Colonic mucosa (tissue), 4 donors: ENCODE results near the gene PARVA. TPM values are rescaled to one million over a fixed set of nuclear protein-coding genes. Genes with fewer than 3 reads are reported as not detected.

Experiments
- DNase-seq: peaks from one replicate; pipeline ENCODE4 v3.0.0-alpha.2; 2020
- H3K27ac ChIP-seq: fragments of 200-600 bp; one replicate; pipeline ENCODE4 v1.8.0; 2021
- H3K27me3 ChIP-seq: fragments of 200-600 bp; one replicate; pipeline ENCODE4 v1.8.0; 2021
- H3K36me3 ChIP-seq: fragments of 200-600 bp; one replicate; pipeline ENCODE4 v1.8.0; 2021
- H3K4me1 ChIP-seq: fragments of 200-600 bp; one replicate; pipeline ENCODE4 v1.8.0; 2021; ENCODE audit warnings: mild to moderate bottlenecking
- H3K4me3 ChIP-seq: fragments of 200-600 bp; one replicate; pipeline ENCODE4 v1.8.0; 2021
- H3K9ac ChIP-seq, 2 donors: one replicate each; pipeline ENCODE4 v1.7.0; 2013; ENCODE audit warnings: control low read depth in 2 of 2, low read depth in 2 of 2, low read length in 2 of 2
- H3K9me3 ChIP-seq: fragments of 200-600 bp; one replicate; pipeline ENCODE4 v1.8.0; 2021
- intact Hi-C: fragments of 100-400 bp; cut with DNase I; formaldehyde crosslinking; loops from one replicate; pipeline ENCODE4 v1.14.1; 2022
- total RNA-seq, 2 donors: library from RNA; stranded (reverse); fragmentation: NEBNext Ultra II Directional in 1 of 2; extraction: Animal tissue kit (Norgen Biotek cat#: 25700) in 1 of 2; gene quantifications; one replicate each; pipeline ENCODE4 v1.2.1, GENCODE V29; 2021
- TF ChIP-seq, protein P1 (sequence below): fragments of 200-600 bp; IDR thresholded peaks from one replicate; pipeline ENCODE4 v1.8.0; 2022; ENCODE audit warnings: antibody characterized with exemption, mild to moderate bottlenecking
- donor health status: healthy.
- donor health status: DM: no; HTN: no; CAD: no.
- donor health status: DM: no; HTN: no; CAD: no.

PARVA gene
- total RNA-seq, 2 donors from 2014 or later = 61.8 to 78.5 TPM

DNA sequence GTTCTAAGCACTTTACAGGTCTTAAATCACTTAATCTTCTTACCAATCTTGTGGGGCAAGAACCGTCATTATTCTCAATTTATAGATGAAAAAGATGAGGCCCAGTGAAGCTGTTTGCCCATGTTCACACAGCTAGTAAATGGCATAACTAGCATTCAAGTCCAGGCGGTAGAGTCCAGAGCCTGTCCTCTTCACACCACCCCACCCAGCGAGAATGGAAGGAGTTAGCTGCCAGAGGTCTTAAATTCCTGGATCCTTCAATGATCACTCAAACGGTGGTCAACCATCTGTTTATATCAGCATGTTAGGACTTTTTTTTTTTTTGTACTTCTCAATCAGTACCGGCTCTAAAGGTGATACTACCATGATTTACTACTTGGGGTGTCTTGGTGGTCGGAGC, 43.3 kb downstream of the PARVA start:
- TF ChIP-seq, protein P1, sequence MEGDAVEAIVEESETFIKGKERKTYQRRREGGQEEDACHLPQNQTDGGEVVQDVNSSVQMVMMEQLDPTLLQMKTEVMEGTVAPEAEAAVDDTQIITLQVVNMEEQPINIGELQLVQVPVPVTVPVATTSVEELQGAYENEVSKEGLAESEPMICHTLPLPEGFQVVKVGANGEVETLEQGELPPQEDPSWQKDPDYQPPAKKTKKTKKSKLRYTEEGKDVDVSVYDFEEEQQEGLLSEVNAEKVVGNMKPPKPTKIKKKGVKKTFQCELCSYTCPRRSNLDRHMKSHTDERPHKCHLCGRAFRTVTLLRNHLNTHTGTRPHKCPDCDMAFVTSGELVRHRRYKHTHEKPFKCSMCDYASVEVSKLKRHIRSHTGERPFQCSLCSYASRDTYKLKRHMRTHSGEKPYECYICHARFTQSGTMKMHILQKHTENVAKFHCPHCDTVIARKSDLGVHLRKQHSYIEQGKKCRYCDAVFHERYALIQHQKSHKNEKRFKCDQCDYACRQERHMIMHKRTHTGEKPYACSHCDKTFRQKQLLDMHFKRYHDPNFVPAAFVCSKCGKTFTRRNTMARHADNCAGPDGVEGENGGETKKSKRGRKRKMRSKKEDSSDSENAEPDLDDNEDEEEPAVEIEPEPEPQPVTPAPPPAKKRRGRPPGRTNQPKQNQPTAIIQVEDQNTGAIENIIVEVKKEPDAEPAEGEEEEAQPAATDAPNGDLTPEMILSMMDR = no peak
- H3K9ac ChIP-seq = no peak overlapping the region
- H3K4me3 ChIP-seq = no peak overlapping the region
- no peaks in the 10 kb centered on the region for H3K4me1 ChIP-seq
- H3K27me3 ChIP-seq = no peaks in the 10 kb centered on the region
- H3K9me3 ChIP-seq = no peaks in the 10 kb centered on the region
- H3K36me3 ChIP-seq = no peaks in the 10 kb centered on the region
- H3K27ac ChIP-seq = no peak overlapping the region
- no peak for DNase-seq
- intact Hi-C loops = no loop called here

DNA sequence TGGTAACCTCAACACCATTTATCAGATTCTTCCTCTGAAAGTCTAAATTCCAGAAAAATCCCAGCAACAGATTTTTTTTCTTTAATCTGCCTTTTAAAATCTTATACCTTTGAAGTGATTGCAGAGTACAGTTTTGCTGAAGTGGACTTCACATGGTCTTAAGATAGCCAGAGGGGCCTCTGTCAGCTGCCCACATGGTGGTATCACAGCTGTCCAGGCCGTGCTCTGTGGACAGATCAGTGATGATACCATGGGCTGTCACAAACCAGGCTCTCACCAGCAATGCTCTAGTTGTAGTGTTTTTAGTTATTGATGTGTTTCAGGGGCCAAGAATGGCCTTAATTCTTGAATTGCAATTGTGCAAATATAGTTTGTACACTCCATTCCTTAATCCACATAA, 44.0 kb downstream of the PARVA start:
- intact Hi-C loops = no loop called here
- Histone ChIP-seq H3K36me3 (no peaks in the 10 kb centered on the region), H3K9ac (no peak overlapping the region), H3K9me3 (no peaks in the 10 kb centered on the region), H3K4me3 (no peak overlapping the region), H3K27ac (no peak overlapping the region), H3K27me3 (no peaks in the 10 kb centered on the region), H3K4me1 (no peaks in the 10 kb centered on the region)
- no peak for DNase-seq
- TF ChIP-seq, protein P1 = no peak

DNA sequence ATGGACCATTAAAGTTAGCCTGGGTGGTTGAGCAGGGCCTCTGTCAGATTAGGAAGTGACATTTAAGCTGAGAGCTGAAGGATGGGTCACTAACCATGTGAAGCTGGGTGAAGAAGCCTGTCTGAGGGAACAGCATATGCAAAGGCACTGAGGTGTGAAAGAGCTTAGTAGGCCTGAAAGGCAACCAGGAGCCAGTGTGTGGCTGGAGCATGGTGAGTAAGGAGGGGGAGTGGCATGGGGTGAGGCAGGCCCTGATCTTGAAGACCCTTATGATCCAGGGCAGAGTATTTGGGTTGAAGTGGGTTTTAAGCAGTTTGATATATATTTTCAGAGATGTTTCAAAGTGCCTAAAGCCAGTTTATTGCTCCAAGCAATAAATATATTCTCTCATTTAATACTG, 48.8 kb downstream of the PARVA start:
- no peaks in the 10 kb centered on the region for H3K27me3 ChIP-seq
- peaks cover 3% of the 10 kb centered on the region for H3K4me1 ChIP-seq
- no peaks in the 10 kb centered on the region for H3K36me3 ChIP-seq
- H3K27ac ChIP-seq = no peak overlapping the region
- no peak overlapping the region for H3K4me3 ChIP-seq
- H3K9me3 ChIP-seq = no peaks in the 10 kb centered on the region
- TF ChIP-seq, protein P1 = no peak
- intact Hi-C loops = no loop called here
- no peak for DNase-seq
- no peak overlapping the region for H3K9ac ChIP-seq

DNA sequence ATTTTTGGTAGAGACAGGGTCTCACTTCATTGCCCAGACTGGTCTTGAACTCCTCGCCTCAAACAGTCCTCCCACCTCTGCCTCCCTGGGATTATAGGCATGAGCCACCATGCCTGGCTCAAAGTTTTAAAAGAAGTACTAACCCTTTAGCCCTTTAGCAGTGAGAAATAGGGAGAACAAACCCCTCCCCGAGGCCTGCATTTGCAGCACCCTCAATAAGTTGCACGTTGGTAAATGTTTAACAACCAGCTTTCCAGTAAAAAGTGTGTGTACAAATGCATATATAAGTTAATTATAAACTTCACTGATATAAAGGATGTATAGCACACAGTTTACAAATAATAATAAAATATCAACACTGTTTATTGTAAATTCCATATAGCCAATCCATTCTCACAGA, 51.8 kb downstream of the PARVA start:
- Histone ChIP-seq H3K4me1 (peaks cover 15% of the 10 kb centered on the region), H3K27ac (peak overlapping the region; percentile 65), H3K4me3 (no peak overlapping the region), H3K36me3 (no peaks in the 10 kb centered on the region), H3K27me3 (no peaks in the 10 kb centered on the region), H3K9ac (no peak overlapping the region), H3K9me3 (no peaks in the 10 kb centered on the region)
- intact Hi-C loops = no loop called here
- TF ChIP-seq, protein P1 = no peak
- DNase-seq = peak; percentile 61

DNA sequence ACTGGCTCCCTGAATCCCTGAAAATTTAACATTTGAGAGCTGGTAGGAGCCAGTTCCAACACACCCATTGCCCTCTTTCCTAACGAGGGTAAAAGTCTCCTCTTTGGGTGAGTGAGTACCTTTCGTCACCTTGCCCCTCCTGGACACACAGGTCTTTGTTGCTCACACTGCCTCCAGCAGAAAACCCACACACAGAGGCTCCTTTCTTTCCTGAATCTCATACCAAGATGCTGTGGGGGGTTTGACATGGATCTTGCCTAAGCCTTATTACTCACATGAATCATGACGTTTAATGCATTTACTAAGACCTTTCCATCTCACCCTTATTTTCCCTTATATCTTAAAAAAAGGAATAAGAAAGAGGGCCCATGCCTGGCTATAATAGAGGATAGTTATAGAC, 53.0 kb downstream of the PARVA start:
- H3K9me3 ChIP-seq = no peaks in the 10 kb centered on the region
- DNase-seq = no peak
- peaks cover 15% of the 10 kb centered on the region for H3K4me1 ChIP-seq
- H3K4me3 ChIP-seq = no peak overlapping the region
- H3K27me3 ChIP-seq = no peaks in the 10 kb centered on the region
- intact Hi-C loops = no loop called here
- TF ChIP-seq, protein P1 = no peak
- no peaks in the 10 kb centered on the region for H3K36me3 ChIP-seq
- no peak overlapping the region for H3K9ac ChIP-seq
- H3K27ac ChIP-seq = peak overlapping the region; percentile 65
